Chondrocyte (in vitro differentiated cells): ENCODE measurements around the gene NFIA. TPM values are rescaled to one million over a fixed set of nuclear protein-coding genes. Genes with fewer than 3 reads are reported as not detected.

ENCODE experiments used
- DNase-seq: peaks from one replicate; pipeline ENCODE4 v3.0.0; 2021; ENCODE audit warnings: mixed read lengths, low spot score
- H3K27ac Mint-ChIP-seq: one replicate; pipeline ENCODE4 v1.8.0; 2021; ENCODE audit warnings: mild to moderate bottlenecking, moderate library complexity, mixed read lengths; ENCODE audit not compliant: unreplicated experiment
- H3K27me3 Mint-ChIP-seq: 2 replicates; pipeline ENCODE4 v1.8.0; 2021; ENCODE audit warnings: low read depth, mixed read lengths
- H3K36me3 Mint-ChIP-seq: 2 replicates; pipeline ENCODE4 v1.8.0; 2021; ENCODE audit warnings: low read depth, mixed read lengths
- H3K4me1 Mint-ChIP-seq: 2 replicates; pipeline ENCODE4 v1.8.0; 2021; ENCODE audit warnings: low read depth, mild to moderate bottlenecking, mixed read lengths
- H3K4me3 Mint-ChIP-seq: one replicate; pipeline ENCODE4 v1.8.0; 2021; ENCODE audit warnings: mild to moderate bottlenecking, moderate library complexity, mixed read lengths; ENCODE audit not compliant: unreplicated experiment
- H3K9me3 Mint-ChIP-seq: 2 replicates; pipeline ENCODE4 v1.8.0; 2021; ENCODE audit warnings: low read depth, mixed read lengths
- total RNA-seq: library from RNA; stranded (reverse); gene quantifications from 3 replicates; pipeline ENCODE4 v1.2.1, GENCODE V29; 2021
- TF ChIP-seq, protein P1 (sequence below): fragments of 200-600 bp; sonication (generic); IDR thresholded peaks from 2 replicates; pipeline ENCODE4 v1.5.0; 2021; ENCODE audit warnings: antibody characterized with exemption, mild to moderate bottlenecking, moderate library complexity

NFIA gene
- total RNA-seq, 1 donor from 2014 or later = 43.0 TPM

DNA sequence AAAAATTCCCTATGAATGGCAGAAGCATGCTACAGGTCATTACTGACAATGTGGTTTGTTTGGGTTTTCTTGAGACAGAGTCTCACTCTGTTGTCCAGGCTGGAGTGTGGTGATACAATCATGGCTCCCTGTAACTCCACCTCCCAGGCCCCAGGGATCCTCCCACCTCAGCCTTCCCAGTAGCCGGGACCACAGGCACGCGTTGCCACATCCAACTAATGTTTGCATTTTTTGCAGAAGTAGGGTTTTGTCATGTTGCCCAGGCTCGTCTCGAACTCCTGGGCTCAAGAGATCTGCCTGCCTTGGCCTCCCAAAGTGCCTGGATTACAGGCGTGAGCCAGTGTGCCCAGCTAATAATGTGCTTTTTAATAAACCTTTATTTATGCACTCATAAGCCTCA lies 259.1 kb downstream of the NFIA start:
- no peak overlapping the region for H3K4me3 Mint-ChIP-seq
- no peak overlapping the region for H3K27ac Mint-ChIP-seq
- no peak for DNase-seq
- H3K36me3 Mint-ChIP-seq = peaks cover 1% of the 10 kb centered on the region
- H3K27me3 Mint-ChIP-seq = no peaks in the 10 kb centered on the region
- no peaks in the 10 kb centered on the region for H3K9me3 Mint-ChIP-seq
- TF ChIP-seq, protein P1, sequence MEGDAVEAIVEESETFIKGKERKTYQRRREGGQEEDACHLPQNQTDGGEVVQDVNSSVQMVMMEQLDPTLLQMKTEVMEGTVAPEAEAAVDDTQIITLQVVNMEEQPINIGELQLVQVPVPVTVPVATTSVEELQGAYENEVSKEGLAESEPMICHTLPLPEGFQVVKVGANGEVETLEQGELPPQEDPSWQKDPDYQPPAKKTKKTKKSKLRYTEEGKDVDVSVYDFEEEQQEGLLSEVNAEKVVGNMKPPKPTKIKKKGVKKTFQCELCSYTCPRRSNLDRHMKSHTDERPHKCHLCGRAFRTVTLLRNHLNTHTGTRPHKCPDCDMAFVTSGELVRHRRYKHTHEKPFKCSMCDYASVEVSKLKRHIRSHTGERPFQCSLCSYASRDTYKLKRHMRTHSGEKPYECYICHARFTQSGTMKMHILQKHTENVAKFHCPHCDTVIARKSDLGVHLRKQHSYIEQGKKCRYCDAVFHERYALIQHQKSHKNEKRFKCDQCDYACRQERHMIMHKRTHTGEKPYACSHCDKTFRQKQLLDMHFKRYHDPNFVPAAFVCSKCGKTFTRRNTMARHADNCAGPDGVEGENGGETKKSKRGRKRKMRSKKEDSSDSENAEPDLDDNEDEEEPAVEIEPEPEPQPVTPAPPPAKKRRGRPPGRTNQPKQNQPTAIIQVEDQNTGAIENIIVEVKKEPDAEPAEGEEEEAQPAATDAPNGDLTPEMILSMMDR = no peak
- peaks cover 49% of the 10 kb centered on the region for H3K4me1 Mint-ChIP-seq

DNA sequence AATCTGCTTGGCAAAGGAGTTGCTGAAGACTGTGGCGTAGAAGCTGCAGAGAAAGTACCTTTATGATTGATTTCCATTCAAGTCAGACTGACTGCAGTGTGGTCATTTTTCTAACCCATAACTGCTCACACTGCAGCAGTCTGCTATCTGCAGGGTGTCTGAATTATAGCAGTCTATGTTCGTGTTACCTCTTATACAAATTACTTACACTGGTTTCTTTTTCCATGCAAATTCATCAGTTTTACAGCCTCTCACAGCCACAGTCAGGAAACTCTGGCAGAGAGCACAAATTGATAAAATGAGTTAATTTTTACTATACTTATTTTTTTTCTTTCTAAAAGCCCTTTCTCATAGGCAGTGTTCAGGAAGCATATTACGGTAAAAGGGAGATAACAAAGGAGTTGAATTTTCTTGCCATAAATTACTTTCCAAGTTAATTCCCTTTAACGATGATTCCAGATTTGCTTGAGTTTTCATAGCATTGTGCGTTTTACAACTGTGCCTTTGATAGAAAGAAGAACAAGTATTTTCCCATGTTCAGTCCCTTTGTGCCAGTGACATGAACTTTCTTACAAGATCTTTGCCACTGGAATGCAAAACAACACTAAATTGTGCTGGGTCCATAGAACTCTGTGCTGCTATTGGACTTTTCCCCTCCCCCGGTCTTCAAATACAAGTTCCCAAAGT lies 261.5 kb downstream of the NFIA start:
- Mint-ChIP-seq H3K4me3 (no peak overlapping the region), H3K4me1 (peaks cover 30% of the 10 kb centered on the region)
- TF ChIP-seq, protein P1 = no peak

DNA sequence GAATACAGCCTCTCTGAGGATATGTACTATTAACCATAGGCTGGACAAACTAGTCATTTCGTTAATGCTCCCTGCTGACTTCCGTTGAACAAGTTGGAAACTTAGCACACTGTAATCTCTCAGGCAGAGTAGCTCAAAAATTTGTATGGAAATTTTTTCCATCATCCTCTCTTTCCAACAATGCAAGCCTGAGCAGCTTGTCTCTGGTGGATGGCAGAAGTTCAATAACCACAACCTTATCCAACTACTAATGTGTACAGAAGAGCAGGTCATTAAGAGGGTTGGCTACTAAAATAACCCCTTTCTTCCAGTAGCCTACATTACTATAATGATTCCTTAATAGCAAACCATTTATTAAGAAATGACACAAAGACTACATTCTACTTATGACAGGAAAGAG lies 262.3 kb downstream of the NFIA start:
- no peak overlapping the region for H3K27ac Mint-ChIP-seq

More for the DNA sequence above, 261.5 kb downstream of the NFIA start:
- Mint-ChIP-seq H3K27ac (no peak overlapping the region), H3K36me3 (peaks cover 9% of the 10 kb centered on the region), H3K27me3 (no peaks in the 10 kb centered on the region), H3K9me3 (no peaks in the 10 kb centered on the region)
- no peak for DNase-seq

DNA sequence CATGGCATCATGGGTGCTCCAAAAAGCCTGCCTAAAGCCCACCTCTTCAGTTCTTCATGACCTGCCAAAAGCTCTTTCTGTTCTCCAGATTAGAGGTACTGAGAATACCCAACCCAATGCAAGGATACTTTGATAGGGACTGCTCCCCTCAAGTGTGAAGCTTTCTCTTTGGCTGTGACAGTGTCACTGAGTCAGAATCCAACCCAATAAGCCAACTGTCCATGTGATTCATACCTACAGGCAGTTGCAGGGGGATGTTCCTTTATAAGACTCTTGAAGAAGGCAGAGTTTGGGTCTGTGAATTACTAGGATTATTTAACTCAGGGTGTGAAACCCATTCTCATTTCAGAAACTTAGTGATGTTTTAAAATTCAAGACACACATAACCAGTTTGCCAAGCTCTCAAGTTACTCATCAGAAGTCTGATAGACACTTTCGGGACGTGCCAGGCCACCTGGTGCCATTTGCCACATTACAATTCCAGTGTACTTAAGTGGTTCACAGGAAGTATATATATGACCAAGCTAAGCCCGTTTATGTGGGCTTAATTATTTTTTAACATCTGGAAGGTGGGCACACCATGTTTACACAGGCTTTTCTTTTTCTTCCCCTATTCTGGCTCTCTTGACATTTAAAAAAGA lies 265.8 kb downstream of the NFIA start:
- Mint-ChIP-seq H3K27ac (no peak overlapping the region), H3K4me1 (peaks cover 25% of the 10 kb centered on the region), H3K4me3 (no peak overlapping the region), H3K9me3 (no peaks in the 10 kb centered on the region), H3K36me3 (peaks cover 18% of the 10 kb centered on the region), H3K27me3 (no peaks in the 10 kb centered on the region)
- TF ChIP-seq, protein P1 = no peak
- DNase-seq = no peak

More for the DNA sequence above, 262.3 kb downstream of the NFIA start:
- TF ChIP-seq, protein P1 = no peak
- Mint-ChIP-seq H3K9me3 (no peaks in the 10 kb centered on the region), H3K36me3 (peaks cover 9% of the 10 kb centered on the region), H3K4me3 (no peak overlapping the region), H3K4me1 (peaks cover 23% of the 10 kb centered on the region), H3K27me3 (no peaks in the 10 kb centered on the region)
- DNase-seq = no peak

DNA sequence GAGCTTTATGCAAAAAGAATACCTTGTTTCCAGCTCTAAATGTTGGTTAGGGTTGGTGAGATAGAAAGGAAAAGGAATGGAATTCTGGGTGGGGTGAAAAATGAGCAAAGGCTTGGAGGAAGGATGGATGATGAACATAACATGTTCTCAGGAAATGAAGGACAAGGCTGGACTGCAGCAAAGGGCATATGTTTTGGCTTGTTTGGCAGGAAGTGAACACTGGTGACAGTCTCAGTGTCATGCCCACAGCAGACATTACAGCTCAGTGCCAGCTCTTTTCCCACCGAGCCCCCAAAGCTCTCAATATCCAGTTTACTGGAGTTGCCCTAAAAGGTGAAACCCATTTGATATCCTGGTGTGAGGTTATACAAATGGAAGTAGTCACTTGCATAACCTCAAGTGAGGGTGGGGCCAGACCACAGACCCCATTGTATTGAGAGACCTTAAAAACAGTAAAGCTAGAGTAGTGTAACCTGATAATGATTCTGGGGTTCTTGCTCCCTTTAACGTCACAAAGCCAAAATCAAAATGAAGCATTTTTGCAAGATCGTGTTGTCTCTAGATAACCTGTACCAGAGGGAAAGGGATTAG lies 270.6 kb downstream of the NFIA start:
- no peak for DNase-seq
- TF ChIP-seq, protein P1 = no peak
- Mint-ChIP-seq H3K4me1 (peaks cover 19% of the 10 kb centered on the region), H3K4me3 (no peak overlapping the region), H3K36me3 (peaks cover 17% of the 10 kb centered on the region), H3K27me3 (no peaks in the 10 kb centered on the region), H3K9me3 (no peaks in the 10 kb centered on the region), H3K27ac (no peak overlapping the region)
